ENCODE measurements around the gene NDOR1.

Gene NDOR1

GRCh38 chr9:137222190-137223077 lies 16.9 kb downstream of the NDOR1 start, which contains the start of gene RNF208:
Gene RNF208 (minus strand): TSS chr9:137222240. CDS start chr9:137221212, 1,028 bp downstream.
- peak in 1 of 2 donors; percentile 8 for ATAC-seq (replicated peaks)
- Mint-ChIP-seq H3K27ac (peak within 1 kb of the TSS; percentile 91), H3K4me3 (peak within 1 kb of the TSS; percentile 83 to 92), H3K4me1 (peaks cover 11 to 25% of the 10 kb centered on the region in 2 donors), H3K9me3 (no peaks in the 10 kb centered on the region), H3K36me3 (peaks cover 0 to 5% of the 10 kb centered on the region in 2 donors), H3K27me3 (peaks cover 1 to 4% of the 10 kb centered on the region in 2 donors)
- no peak for DNase-seq

- peaks cover 0 to 5% of the 10 kb centered on the region in 2 donors for H3K36me3 Mint-ChIP-seq
- peaks cover 14 to 30% of the 10 kb centered on the region in 2 donors for H3K4me1 Mint-ChIP-seq
- DNase-seq = peak; percentile 99
- H3K9me3 Mint-ChIP-seq = no peaks in the 10 kb centered on the region
- ATAC-seq (replicated peaks) = peak; percentile 84 to 85
- H3K27ac Mint-ChIP-seq = peak overlapping the region; percentile 91
- peak overlapping the region; percentile 83 to 92 for H3K4me3 Mint-ChIP-seq
- H3K27me3 Mint-ChIP-seq = peaks cover 6 to 8% of the 10 kb centered on the region in 2 donors
Observed at GRCh38 chr9:137223078-137223970, 17.8 kb downstream of the NDOR1 start.

GRCh38 chr9:137224830-137225694 lies 19.6 kb downstream of the NDOR1 start, which contains the start of gene CYSRT1:
Gene CYSRT1 (plus strand): TSS chr9:137225174. CDS start chr9:137225622, 448 bp downstream.
- Mint-ChIP-seq H3K4me1 (peaks cover 14 to 30% of the 10 kb centered on the region in 2 donors), H3K4me3 (peak within 1 kb of the TSS; percentile 83 to 92), H3K27ac (peak within 1 kb of the TSS; percentile 91), H3K36me3 (no peaks in the 10 kb centered on the region), H3K9me3 (no peaks in the 10 kb centered on the region), H3K27me3 (peaks cover 12 to 18% of the 10 kb centered on the region in 2 donors)
- no peak for ATAC-seq (replicated peaks)
- DNase-seq = no peak

DNA sequence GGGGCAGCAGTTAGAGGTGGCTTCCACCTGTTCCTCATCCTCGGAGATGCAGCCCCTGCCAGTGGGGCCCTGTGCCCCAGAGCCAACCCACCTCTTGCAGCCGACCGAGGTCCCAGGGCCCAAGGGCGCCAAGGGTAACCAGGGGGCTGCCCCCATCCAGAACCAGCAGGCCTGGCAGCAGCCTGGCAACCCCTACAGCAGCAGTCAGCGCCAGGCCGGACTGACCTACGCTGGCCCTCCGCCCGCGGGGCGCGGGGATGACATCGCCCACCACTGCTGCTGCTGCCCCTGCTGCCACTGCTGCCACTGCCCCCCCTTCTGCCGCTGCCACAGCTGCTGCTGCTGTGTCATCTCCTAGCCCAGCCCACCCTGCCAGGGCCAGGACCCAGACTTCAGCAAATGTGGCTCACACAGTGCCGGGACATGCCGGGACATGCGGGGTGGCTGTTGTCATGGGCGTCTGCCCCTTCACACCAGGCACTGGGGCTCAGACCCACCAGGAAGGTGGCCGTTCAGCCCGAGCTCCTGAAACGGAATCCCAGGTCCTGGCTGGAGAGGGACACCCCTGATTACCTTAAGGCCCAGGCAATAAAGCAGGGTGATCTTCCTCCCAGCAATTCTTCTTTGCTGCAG lies 20.3 kb downstream of the NDOR1 start:
- no peak overlapping the region for H3K27ac Mint-ChIP-seq
- H3K4me3 Mint-ChIP-seq = no peak overlapping the region
- H3K9me3 Mint-ChIP-seq = no peaks in the 10 kb centered on the region
- DNase-seq = no peak
- H3K36me3 Mint-ChIP-seq = no peaks in the 10 kb centered on the region
- peaks cover 12 to 18% of the 10 kb centered on the region in 2 donors for H3K27me3 Mint-ChIP-seq
- peaks cover 14 to 30% of the 10 kb centered on the region in 2 donors for H3K4me1 Mint-ChIP-seq
- no peak for ATAC-seq (replicated peaks)

DNA sequence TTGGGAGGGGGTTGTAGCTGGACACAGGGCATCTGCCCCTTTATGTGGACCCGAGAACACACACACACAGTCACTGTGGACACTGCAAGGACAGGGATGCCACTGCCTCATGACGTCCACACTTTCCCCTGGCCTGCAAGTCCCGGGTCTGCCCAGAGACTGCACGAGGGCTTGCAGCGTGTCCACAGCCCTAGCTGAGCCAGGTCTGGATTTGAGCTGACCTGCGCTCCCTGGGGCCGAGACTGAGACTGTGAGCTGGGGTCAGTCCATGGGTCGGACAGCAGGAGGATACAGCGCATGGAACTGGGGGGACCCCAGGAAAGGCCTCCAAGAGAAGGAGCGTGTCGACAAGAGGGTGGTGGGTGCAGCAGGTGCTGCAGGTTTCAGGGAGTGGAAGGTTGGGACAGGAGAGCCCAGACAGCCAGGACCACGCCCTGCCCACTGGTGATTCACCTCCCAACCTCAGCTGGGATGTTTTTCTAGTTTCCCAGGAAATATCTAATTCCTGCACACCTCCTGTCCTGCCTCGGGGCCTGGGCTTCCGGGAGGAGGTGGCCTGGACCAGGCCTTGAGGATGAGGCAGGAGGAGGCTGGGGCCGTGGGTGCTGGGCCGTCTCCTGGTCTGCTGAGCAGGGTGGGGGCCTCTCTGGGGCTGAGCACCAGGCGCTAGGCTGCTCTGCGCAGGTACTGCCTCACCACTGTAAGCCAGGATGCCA lies 21.0 kb downstream of the NDOR1 start:
- peaks cover 12 to 18% of the 10 kb centered on the region in 2 donors for H3K27me3 Mint-ChIP-seq
- no peak overlapping the region for H3K4me3 Mint-ChIP-seq
- ATAC-seq (replicated peaks) (no peak), DNase-seq (no peak)
- peak overlapping the region; percentile 83 for H3K27ac Mint-ChIP-seq
- no peaks in the 10 kb centered on the region for H3K9me3 Mint-ChIP-seq
- peaks cover 13 to 30% of the 10 kb centered on the region in 2 donors for H3K4me1 Mint-ChIP-seq
- no peaks in the 10 kb centered on the region for H3K36me3 Mint-ChIP-seq

DNA sequence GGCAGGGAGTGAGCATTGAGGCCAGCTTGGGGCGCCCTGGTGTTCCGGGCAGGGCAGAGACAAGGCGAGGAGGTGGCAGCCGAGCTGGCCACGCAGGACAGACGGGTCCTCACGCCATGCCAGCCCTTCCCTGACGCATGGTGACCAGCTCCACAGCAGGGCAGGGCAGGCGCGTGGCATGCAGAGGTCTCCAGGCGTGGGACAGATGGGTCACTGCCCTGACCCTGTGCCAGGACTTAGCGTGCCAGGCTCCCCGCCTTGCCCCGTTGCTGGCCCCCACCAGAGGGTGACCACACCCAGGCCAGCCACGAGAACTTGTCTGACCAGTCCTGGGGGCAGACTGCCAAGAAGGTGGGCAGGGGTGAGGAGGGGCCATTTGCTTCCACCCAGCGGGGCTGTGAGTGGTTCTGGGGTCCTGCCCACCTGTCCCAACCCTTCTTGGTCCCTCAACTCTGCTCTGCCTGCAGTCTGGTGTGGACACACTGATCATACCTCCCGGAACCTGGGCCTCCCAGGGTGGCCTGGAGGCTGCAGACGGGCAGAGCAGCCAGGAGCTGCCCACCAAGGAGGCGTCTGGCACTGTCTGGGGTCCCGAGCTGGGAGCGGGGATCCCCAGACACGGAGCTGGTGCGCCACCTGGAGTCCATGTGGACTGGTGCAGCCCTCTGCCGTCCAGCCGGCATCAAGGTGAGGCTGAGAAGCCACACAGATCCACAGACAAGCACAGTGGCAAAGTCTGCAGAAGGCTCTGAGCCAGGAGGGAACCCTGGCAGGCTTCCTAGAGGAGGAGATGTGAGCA lies 21.8 kb downstream of the NDOR1 start, which contains the start of gene RNF224:
Gene RNF224, plus strand, starts transcription at position 449 of the 799 bp plus-strand sequence. CDS start 834 bp downstream, outside the sequence.
- Mint-ChIP-seq H3K36me3 (no peaks in the 10 kb centered on the region), H3K4me1 (peaks cover 13 to 30% of the 10 kb centered on the region in 2 donors), H3K27me3 (peaks cover 12 to 24% of the 10 kb centered on the region in 2 donors), H3K4me3 (peak within 1 kb of the TSS in 1 of 2 donors; percentile 29), H3K9me3 (no peaks in the 10 kb centered on the region), H3K27ac (peak within 1 kb of the TSS; percentile 87)
- ATAC-seq (replicated peaks) = peak; percentile 57
- DNase-seq = peak; percentile 73

DNA sequence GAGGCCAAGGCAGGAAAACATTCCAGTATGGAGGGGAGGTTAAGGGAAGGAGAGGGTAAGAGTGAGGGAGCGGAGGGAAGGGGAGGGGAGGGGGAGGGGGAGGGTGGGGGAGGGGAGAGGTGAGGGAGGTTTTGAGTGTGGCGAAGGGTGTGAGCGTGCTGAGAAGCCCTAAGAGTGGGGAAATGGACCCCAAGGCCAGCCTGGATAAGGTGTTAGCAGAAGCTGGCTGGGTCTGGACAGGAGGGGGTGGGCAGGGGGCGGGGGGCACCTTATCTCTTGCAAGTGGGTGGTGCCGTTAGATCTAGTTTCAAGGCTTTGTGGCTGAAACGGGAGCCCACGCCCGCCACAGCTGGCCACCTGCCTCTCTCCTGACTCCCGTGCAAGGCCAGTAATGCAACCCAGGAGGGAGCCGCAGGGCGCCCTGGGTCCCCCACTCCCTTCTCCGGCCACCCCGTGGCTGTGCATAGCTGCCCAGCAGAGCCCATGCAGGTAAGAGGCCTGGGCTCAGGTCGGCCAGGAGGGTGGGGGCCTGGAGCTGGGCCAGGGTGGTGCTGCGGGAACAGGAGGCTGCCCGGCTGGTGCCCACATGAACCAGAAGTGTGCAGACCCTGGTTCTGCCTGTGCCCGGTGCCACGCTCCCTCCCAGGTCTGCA lies 22.5 kb downstream of the NDOR1 start:
- peaks cover 10 to 26% of the 10 kb centered on the region in 2 donors for H3K4me1 Mint-ChIP-seq
- peak overlapping the region; percentile 87 for H3K27ac Mint-ChIP-seq
- H3K27me3 Mint-ChIP-seq = peaks cover 12 to 28% of the 10 kb centered on the region in 2 donors
- H3K36me3 Mint-ChIP-seq = no peaks in the 10 kb centered on the region
- H3K4me3 Mint-ChIP-seq = peak overlapping the region in 1 of 2 donors; percentile 29
- no peaks in the 10 kb centered on the region for H3K9me3 Mint-ChIP-seq
- ATAC-seq (replicated peaks) = no peak
- DNase-seq = no peak

GRCh38 chr9:137228506-137228967 lies 23.0 kb downstream of the NDOR1 start:
- no peaks in the 10 kb centered on the region for H3K36me3 Mint-ChIP-seq
- ATAC-seq (replicated peaks) = no peak
- H3K9me3 Mint-ChIP-seq = no peaks in the 10 kb centered on the region
- peaks cover 9 to 24% of the 10 kb centered on the region in 2 donors for H3K4me1 Mint-ChIP-seq
- no peak for DNase-seq
- H3K4me3 Mint-ChIP-seq = no peak overlapping the region
- no peak overlapping the region for H3K27ac Mint-ChIP-seq
- peaks cover 12 to 28% of the 10 kb centered on the region in 2 donors for H3K27me3 Mint-ChIP-seq

DNA sequence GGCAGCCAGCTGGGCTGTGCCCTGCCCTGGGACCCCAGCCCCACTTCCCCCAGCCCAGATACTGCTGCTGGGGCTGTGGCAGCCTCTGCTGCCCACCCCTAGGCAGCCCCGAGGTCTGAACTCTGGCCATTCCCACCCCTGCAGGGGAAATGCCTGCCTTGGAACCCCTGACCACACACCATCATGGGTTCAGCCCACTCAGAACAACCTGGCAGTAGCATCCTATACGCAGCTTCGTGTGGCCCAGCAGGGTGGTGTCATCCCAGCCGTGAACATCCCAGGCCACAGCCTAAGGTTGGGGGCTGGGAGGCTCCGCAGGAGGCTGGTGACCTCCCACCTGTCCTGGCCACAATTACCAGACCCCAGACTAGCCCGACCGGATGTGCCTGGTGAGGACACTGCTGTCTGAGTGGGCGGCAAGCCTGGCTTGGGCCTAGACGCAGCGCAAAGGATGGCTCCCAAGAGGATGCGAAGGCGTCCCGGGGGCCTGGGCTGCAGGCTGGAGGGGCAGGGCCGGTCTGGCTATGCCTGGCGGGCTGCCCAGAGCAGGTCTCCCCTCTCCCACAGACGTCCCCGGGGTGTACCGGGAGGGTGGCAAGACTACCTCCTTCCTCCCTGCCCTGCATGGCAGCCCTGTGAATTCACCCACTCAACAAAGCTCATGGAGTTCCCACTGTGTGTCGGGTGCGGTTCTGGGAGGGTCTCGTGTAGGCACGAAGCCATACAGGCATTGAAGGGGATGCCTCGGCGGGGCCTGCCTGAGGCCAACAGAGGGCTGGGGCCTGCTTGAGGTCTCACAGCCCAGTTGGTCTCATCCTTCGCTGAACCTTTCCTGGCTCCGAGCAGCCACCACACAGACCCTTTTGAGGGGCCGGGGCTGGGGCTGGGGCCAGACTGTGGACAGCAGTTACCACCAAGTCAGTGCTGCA lies 23.7 kb downstream of the NDOR1 start:
- no peak overlapping the region for H3K27ac Mint-ChIP-seq
- no peak for ATAC-seq (replicated peaks)
- H3K4me3 Mint-ChIP-seq = no peak overlapping the region
- H3K36me3 Mint-ChIP-seq = no peaks in the 10 kb centered on the region
- DNase-seq = no peak
- H3K4me1 Mint-ChIP-seq = peaks cover 9 to 20% of the 10 kb centered on the region in 2 donors
- no peaks in the 10 kb centered on the region for H3K9me3 Mint-ChIP-seq
- peaks cover 12 to 28% of the 10 kb centered on the region in 2 donors for H3K27me3 Mint-ChIP-seq

DNA sequence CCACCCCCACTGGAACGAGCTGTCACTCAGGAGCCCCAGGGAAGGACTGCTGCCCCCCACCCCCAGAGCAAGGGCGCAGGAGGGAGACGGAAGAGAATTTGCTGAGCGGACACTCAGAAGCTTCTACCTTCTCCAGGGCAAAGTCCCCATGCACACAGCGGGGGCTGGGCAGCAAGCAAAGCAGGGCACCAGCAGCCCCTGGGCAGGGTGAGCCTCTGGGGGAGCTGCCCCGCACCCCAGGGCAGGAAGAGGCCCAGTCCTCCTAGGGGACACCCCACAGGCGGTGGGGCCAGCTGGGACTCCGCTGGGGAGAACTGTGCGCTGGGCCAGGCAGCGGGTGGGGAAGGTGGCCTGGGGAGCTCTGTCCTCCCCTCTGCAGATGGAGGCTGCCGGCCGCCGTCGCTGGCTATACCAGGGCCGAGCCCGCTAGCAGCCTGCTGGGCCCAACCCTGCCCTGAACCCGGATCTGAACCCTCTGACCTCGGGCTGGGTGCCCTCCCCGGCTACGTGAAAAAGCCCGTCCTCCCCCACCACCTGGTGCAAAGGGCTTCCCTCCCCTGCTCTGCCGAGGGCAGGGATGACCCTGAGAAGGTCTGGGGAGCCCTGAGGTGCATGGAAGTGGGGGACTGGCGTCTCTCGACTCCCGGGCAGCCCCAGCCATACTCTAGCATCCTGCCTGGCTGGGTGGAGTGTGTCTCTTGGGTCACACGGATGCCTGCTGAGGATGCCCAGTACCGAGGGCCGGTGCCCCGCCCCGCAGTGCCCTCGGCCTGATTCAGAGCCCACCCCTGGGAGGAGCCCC lies 24.6 kb downstream of the NDOR1 start:
- ATAC-seq (replicated peaks) = no peak
- Mint-ChIP-seq H3K4me3 (no peak overlapping the region), H3K27me3 (peaks cover 12 to 28% of the 10 kb centered on the region in 2 donors), H3K4me1 (peaks cover 16 to 24% of the 10 kb centered on the region in 2 donors), H3K9me3 (no peaks in the 10 kb centered on the region), H3K27ac (no peak overlapping the region), H3K36me3 (no peaks in the 10 kb centered on the region)
- no peak for DNase-seq
